PC-3 (cell line): ENCODE data around the gene FGFR2. TPM values are rescaled to one million over a fixed set of nuclear protein-coding genes. Genes with fewer than 3 reads are reported as not detected.

ENCODE experiments used
- ATAC-seq: fragments of 200-7000 bp; cut with Tn5 transposase; 2 replicates; pipeline ENCODE4 v1.9.1; 2020; ENCODE audit warnings: mild to moderate bottlenecking, moderate library complexity
- BruUV-seq: library from RNA; stranded (reverse); fragments of 400-500 nt; replicated peaks from 2 replicates; lab custom pipeline; 2021; lab: Mats Ljungman, UMichigan
- CTCF ChIA-PET: fragments of 300-600 bp; sonication (Branson Sonifier 250); formaldehyde crosslinking; loops from one replicate; lab custom pipeline; 2022; ENCODE audit warnings: antibody characterized with exemption; lab: Charles Lee
- POLR2A ChIA-PET: fragments of 300-600 bp; sonication (Branson Sonifier 250); formaldehyde crosslinking; loops from one replicate; lab custom pipeline; 2022; ENCODE audit warnings: antibody characterized with exemption; ENCODE audit not compliant: unreplicated experiment; lab: Charles Lee
- DNase-seq: peaks from one replicate; pipeline ENCODE4 v3.0.0-alpha.2; 2015
- H2AFZ ChIP-seq: fragments of 300-600 bp; sonication (generic); 2 replicates; pipeline ENCODE4 v1.6.0; 2016; ENCODE audit warnings: antibody characterized with exemption, low read length
- H3F3A ChIP-seq: fragments of 300-600 bp; sonication (generic); one replicate; pipeline ENCODE4 v1.6.0; 2017; ENCODE audit warnings: antibody characterized with exemption, low read length, control low read depth, mild to moderate bottlenecking; ENCODE audit not compliant: unreplicated experiment
- H3K27ac ChIP-seq: fragments of 300-600 bp; sonication (generic); 2 replicates; pipeline ENCODE4 v1.5.1; 2016; ENCODE audit warnings: mild to moderate bottlenecking, low read length
- H3K27me3 ChIP-seq: fragments of 300-600 bp; sonication (generic); 2 replicates; pipeline ENCODE4 v1.6.1; 2016; ENCODE audit warnings: low read length, mixed read lengths
- H3K36me3 ChIP-seq: fragments of 300-600 bp; sonication (generic); 2 replicates; pipeline ENCODE4 v1.6.1; 2016; ENCODE audit warnings: low read depth, mixed run types, low read length, mixed read lengths
- H3K4me1 ChIP-seq: fragments of 300-600 bp; sonication (generic); 2 replicates; pipeline ENCODE4 v1.5.1; 2016; ENCODE audit warnings: low read length; ENCODE audit not compliant: insufficient read depth
- H3K4me2 ChIP-seq: fragments of 300-600 bp; sonication (generic); 2 replicates; pipeline ENCODE4 v1.6.0; 2016; ENCODE audit warnings: low read length
- H3K4me3 ChIP-seq: fragments of 300-600 bp; sonication (generic); 2 replicates; pipeline ENCODE4 v1.5.1; 2016; ENCODE audit warnings: mild to moderate bottlenecking, low read length, mixed read lengths
- H3K79me2 ChIP-seq: fragments of 300-600 bp; sonication (generic); 2 replicates; pipeline ENCODE4 v1.6.1; 2017; ENCODE audit warnings: low read length, mixed read lengths
- H3K9ac ChIP-seq: fragments of 300-600 bp; sonication (generic); 2 replicates; pipeline ENCODE4 v1.6.0; 2016; ENCODE audit warnings: mild to moderate bottlenecking, low read length
- H3K9me2 ChIP-seq: fragments of 300-600 bp; sonication (generic); replicated peaks from 2 replicates; pipeline ENCODE4 v1.6.1; 2016; ENCODE audit warnings: mixed run types, low read length, mixed read lengths
- H3K9me3 ChIP-seq: fragments of 300-600 bp; sonication (generic); 2 replicates; pipeline ENCODE4 v1.6.1; 2016; ENCODE audit warnings: low read length, mixed read lengths
- H4K20me1 ChIP-seq: fragments of 300-600 bp; sonication (generic); 2 replicates; pipeline ENCODE4 v1.6.1; 2016; ENCODE audit warnings: low read length, mixed read lengths
- EZH2 ChIP-seq: fragments of 300-600 bp; sonication (generic); IDR thresholded peaks from one replicate; pipeline ENCODE4 v1.6.1; 2017; ENCODE audit warnings: antibody characterized with exemption, mild to moderate bottlenecking, low read length; ENCODE audit not compliant: unreplicated experiment
- EZH2phosphoT487 ChIP-seq: fragments of 300-600 bp; sonication (generic); IDR thresholded peaks from 2 replicates; pipeline ENCODE4 v1.6.1; 2018; ENCODE audit warnings: mild to moderate bottlenecking, antibody characterized with exemption, low read length, borderline replicate concordance
- intact Hi-C: fragments of 100-400 bp; cut with micrococcal nuclease; formaldehyde crosslinking; loops from 2 replicates; pipeline ENCODE4 v1.9.0; 2023
- total RNA-seq: library from RNA; depleted of rRNA; stranded (reverse); fragments of >200 nt; gene quantifications from 2 replicates; pipeline ENCODE4 v1.2.3, GENCODE V29; 2014
- TF ChIP-seq, protein P1 (sequence below): fragments of 300-600 bp; sonication (generic); conservative IDR thresholded peaks from 2 replicates; pipeline ENCODE4 v1.5.1; 2017; ENCODE audit warnings: antibody characterized with exemption, low read depth, mild to moderate bottlenecking, low read length

FGFR2 gene
- total RNA-seq, 1 experiment from 2014 or later, result 0.36 TPM

DNA sequence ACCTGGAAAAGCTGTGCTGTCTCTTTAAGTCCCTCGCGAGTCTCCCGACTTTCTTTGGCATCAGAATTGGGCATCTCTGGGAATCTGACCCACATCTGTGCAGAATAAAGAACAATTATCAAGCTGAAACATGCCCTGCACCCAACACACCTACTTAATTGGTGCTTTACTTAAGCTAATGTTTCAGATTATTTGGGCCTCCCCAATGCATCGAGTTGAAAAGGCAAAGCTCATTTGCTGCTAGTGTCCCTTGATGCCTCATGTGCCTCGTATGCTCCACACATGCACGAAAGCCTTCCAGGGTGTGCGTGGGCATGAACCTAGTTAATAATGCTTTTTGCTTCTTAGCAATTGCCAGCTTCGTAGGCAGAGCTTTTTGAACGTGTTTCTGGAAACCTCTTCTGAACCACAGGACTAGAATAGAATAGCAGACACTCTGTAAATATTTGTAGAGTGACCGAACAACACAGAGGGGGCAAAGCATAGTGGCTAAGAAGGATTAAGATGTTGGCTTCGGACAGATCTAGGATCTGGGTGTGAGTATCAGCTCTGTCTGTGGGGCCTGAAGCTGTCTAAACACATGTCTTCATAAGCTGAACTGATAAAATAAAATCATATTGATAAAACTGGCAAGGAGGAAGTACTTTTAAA lies 26.7 kb upstream of the FGFR2 start:
- Histone ChIP-seq H4K20me1 (no peaks in the 10 kb centered on the region), H3K36me3 (no peaks in the 10 kb centered on the region), H3K79me2 (no peaks in the 10 kb centered on the region), H3K9me2 (no peaks in the 10 kb centered on the region), H3K9me3 (no peaks in the 10 kb centered on the region), H3K4me1 (no peaks in the 10 kb centered on the region), H3K4me2 (no peak overlapping the region), H2AFZ (no peak overlapping the region), H3K27me3 (peaks cover 27% of the 10 kb centered on the region; the same call in 1 of the 2 replicates), H3K27ac (no peak overlapping the region), H3F3A (no peaks in the 10 kb centered on the region), H3K4me3 (no peak overlapping the region), H3K9ac (no peak overlapping the region)
- POLR2A ChIA-PET, result no interaction called here
- intact Hi-C loops, result no loop called here
- ATAC-seq, result no peak
- no TSS peak for BruUV-seq
- no peak for DNase-seq
- CTCF ChIA-PET, result no interaction called here
- TF ChIP-seq EZH2 (no peak), EZH2phosphoT487 (no peak)
- TF ChIP-seq, protein P1, sequence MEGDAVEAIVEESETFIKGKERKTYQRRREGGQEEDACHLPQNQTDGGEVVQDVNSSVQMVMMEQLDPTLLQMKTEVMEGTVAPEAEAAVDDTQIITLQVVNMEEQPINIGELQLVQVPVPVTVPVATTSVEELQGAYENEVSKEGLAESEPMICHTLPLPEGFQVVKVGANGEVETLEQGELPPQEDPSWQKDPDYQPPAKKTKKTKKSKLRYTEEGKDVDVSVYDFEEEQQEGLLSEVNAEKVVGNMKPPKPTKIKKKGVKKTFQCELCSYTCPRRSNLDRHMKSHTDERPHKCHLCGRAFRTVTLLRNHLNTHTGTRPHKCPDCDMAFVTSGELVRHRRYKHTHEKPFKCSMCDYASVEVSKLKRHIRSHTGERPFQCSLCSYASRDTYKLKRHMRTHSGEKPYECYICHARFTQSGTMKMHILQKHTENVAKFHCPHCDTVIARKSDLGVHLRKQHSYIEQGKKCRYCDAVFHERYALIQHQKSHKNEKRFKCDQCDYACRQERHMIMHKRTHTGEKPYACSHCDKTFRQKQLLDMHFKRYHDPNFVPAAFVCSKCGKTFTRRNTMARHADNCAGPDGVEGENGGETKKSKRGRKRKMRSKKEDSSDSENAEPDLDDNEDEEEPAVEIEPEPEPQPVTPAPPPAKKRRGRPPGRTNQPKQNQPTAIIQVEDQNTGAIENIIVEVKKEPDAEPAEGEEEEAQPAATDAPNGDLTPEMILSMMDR, result no peak

DNA sequence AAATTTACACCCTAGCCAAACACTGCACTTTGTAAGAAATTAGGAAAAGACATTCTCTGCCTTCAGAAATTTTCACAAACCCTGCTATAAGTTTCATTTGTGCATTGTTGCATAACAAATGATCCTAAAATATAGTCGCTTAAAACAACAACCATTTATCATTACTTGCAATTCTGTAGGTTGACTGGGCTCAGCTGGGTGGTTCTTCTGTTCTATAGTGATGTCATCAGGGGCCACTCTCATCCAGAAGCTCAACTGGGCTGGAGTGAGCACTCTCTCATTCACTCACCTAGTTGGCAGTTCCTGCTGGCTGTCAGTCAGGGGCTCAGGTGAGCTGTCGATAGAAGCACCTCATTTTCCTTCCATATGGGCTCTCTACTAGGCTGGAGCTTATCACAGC lies 20.7 kb upstream of the FGFR2 start:
- H3K27ac ChIP-seq, result no peak overlapping the region
- no peak for DNase-seq
- no peaks in the 10 kb centered on the region for H3K36me3 ChIP-seq
- no peaks in the 10 kb centered on the region for H3K27me3 ChIP-seq
- H3K9me3 ChIP-seq, result no peaks in the 10 kb centered on the region
- TF ChIP-seq EZH2, result no peak
- TF ChIP-seq, protein P1, result no peak
- TF ChIP-seq EZH2phosphoT487, result no peak
- H3F3A ChIP-seq, result no peaks in the 10 kb centered on the region
- H4K20me1 ChIP-seq, result no peaks in the 10 kb centered on the region
- intact Hi-C loops, result loop anchor here (10.0 kb wide), 1 partner anchor 116 kb away; no protein-coding TSS in a partner anchor
- no peaks in the 10 kb centered on the region for H3K9me2 ChIP-seq
- ChIA-PET CTCF (no interaction called here), POLR2A (no interaction called here)
- no peaks in the 10 kb centered on the region for H3K79me2 ChIP-seq
- H3K4me2 ChIP-seq, result no peak overlapping the region
- ATAC-seq, result no peak
- H3K4me1 ChIP-seq, result no peaks in the 10 kb centered on the region
- no peak overlapping the region for H2AFZ ChIP-seq
- H3K9ac ChIP-seq, result no peak overlapping the region
- BruUV-seq, result no TSS peak
- H3K4me3 ChIP-seq, result no peak overlapping the region

DNA sequence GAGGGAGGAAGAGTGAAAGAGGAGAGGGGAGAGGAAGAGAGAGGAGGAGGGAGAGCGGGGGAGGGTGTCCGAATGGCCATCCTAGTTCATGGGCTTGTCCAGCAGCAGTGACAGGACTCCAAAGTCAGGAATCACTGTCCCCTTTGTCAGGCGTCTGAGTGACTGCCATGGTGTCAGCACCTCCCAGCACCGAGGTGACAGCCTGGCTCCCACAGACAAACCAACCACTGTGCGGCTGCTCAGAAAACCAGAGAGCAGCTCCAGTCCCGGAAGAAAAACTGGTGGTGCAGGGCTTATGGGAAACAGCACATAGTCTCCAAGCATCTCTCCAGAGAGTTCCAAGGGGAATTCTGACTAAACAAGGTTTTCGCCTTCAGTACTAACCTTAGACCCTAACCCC lies 18.9 kb upstream of the FGFR2 start:
- DNase-seq (no peak), ATAC-seq (no peak)
- Histone ChIP-seq H3K27ac (no peak overlapping the region), H3K79me2 (no peaks in the 10 kb centered on the region), H2AFZ (no peak overlapping the region), H3K4me2 (no peak overlapping the region), H3F3A (no peaks in the 10 kb centered on the region), H3K36me3 (no peaks in the 10 kb centered on the region), H3K9ac (no peak overlapping the region), H3K9me3 (no peaks in the 10 kb centered on the region), H3K4me1 (no peaks in the 10 kb centered on the region), H3K4me3 (no peak overlapping the region), H3K27me3 (no peaks in the 10 kb centered on the region), H3K9me2 (no peaks in the 10 kb centered on the region), H4K20me1 (no peaks in the 10 kb centered on the region)
- intact Hi-C loops, result loop anchor here (10.0 kb wide), 1 partner anchor 118 kb away; no protein-coding TSS in a partner anchor
- CTCF ChIA-PET, result no interaction called here
- POLR2A ChIA-PET, result no interaction called here
- no TSS peak for BruUV-seq
- TF ChIP-seq, protein P1, result no peak
- no peak for TF ChIP-seq EZH2phosphoT487
- TF ChIP-seq EZH2, result no peak
